PC-3 (cell line): ENCODE data around the gene GPC6. TPM values are rescaled to one million over a fixed set of nuclear protein-coding genes. Genes with fewer than 3 reads are reported as not detected.

Source experiments
- ATAC-seq: fragments of 200-7000 bp; cut with Tn5 transposase; 2 replicates; pipeline ENCODE4 v1.9.1; 2020; ENCODE audit warnings: mild to moderate bottlenecking, moderate library complexity
- BruUV-seq: library from RNA; stranded (reverse); fragments of 400-500 nt; replicated peaks from 2 replicates; lab custom pipeline; 2021; lab: Mats Ljungman, UMichigan
- CTCF ChIA-PET: fragments of 300-600 bp; sonication (Branson Sonifier 250); formaldehyde crosslinking; loops from one replicate; lab custom pipeline; 2022; ENCODE audit warnings: antibody characterized with exemption; lab: Charles Lee
- POLR2A ChIA-PET: fragments of 300-600 bp; sonication (Branson Sonifier 250); formaldehyde crosslinking; loops from one replicate; lab custom pipeline; 2022; ENCODE audit warnings: antibody characterized with exemption; ENCODE audit not compliant: unreplicated experiment; lab: Charles Lee
- DNase-seq: peaks from one replicate; pipeline ENCODE4 v3.0.0-alpha.2; 2015
- H2AFZ ChIP-seq: fragments of 300-600 bp; sonication (generic); 2 replicates; pipeline ENCODE4 v1.6.0; 2016; ENCODE audit warnings: antibody characterized with exemption, low read length
- H3F3A ChIP-seq: fragments of 300-600 bp; sonication (generic); one replicate; pipeline ENCODE4 v1.6.0; 2017; ENCODE audit warnings: antibody characterized with exemption, low read length, control low read depth, mild to moderate bottlenecking; ENCODE audit not compliant: unreplicated experiment
- H3K27ac ChIP-seq: fragments of 300-600 bp; sonication (generic); 2 replicates; pipeline ENCODE4 v1.5.1; 2016; ENCODE audit warnings: mild to moderate bottlenecking, low read length
- H3K27me3 ChIP-seq: fragments of 300-600 bp; sonication (generic); 2 replicates; pipeline ENCODE4 v1.6.1; 2016; ENCODE audit warnings: low read length, mixed read lengths
- H3K36me3 ChIP-seq: fragments of 300-600 bp; sonication (generic); 2 replicates; pipeline ENCODE4 v1.6.1; 2016; ENCODE audit warnings: low read depth, mixed run types, low read length, mixed read lengths
- H3K4me1 ChIP-seq: fragments of 300-600 bp; sonication (generic); 2 replicates; pipeline ENCODE4 v1.5.1; 2016; ENCODE audit warnings: low read length; ENCODE audit not compliant: insufficient read depth
- H3K4me2 ChIP-seq: fragments of 300-600 bp; sonication (generic); 2 replicates; pipeline ENCODE4 v1.6.0; 2016; ENCODE audit warnings: low read length
- H3K4me3 ChIP-seq: fragments of 300-600 bp; sonication (generic); 2 replicates; pipeline ENCODE4 v1.5.1; 2016; ENCODE audit warnings: mild to moderate bottlenecking, low read length, mixed read lengths
- H3K79me2 ChIP-seq: fragments of 300-600 bp; sonication (generic); 2 replicates; pipeline ENCODE4 v1.6.1; 2017; ENCODE audit warnings: low read length, mixed read lengths
- H3K9ac ChIP-seq: fragments of 300-600 bp; sonication (generic); 2 replicates; pipeline ENCODE4 v1.6.0; 2016; ENCODE audit warnings: mild to moderate bottlenecking, low read length
- H3K9me2 ChIP-seq: fragments of 300-600 bp; sonication (generic); replicated peaks from 2 replicates; pipeline ENCODE4 v1.6.1; 2016; ENCODE audit warnings: mixed run types, low read length, mixed read lengths
- H3K9me3 ChIP-seq: fragments of 300-600 bp; sonication (generic); 2 replicates; pipeline ENCODE4 v1.6.1; 2016; ENCODE audit warnings: low read length, mixed read lengths
- H4K20me1 ChIP-seq: fragments of 300-600 bp; sonication (generic); 2 replicates; pipeline ENCODE4 v1.6.1; 2016; ENCODE audit warnings: low read length, mixed read lengths
- EZH2 ChIP-seq: fragments of 300-600 bp; sonication (generic); IDR thresholded peaks from one replicate; pipeline ENCODE4 v1.6.1; 2017; ENCODE audit warnings: antibody characterized with exemption, mild to moderate bottlenecking, low read length; ENCODE audit not compliant: unreplicated experiment
- EZH2phosphoT487 ChIP-seq: fragments of 300-600 bp; sonication (generic); IDR thresholded peaks from 2 replicates; pipeline ENCODE4 v1.6.1; 2018; ENCODE audit warnings: mild to moderate bottlenecking, antibody characterized with exemption, low read length, borderline replicate concordance
- intact Hi-C: fragments of 100-400 bp; cut with micrococcal nuclease; formaldehyde crosslinking; loops from 2 replicates; pipeline ENCODE4 v1.9.0; 2023
- total RNA-seq: library from RNA; depleted of rRNA; stranded (reverse); fragments of >200 nt; gene quantifications from 2 replicates; pipeline ENCODE4 v1.2.3, GENCODE V29; 2014
- TF ChIP-seq, protein P1 (sequence below): fragments of 300-600 bp; sonication (generic); conservative IDR thresholded peaks from 2 replicates; pipeline ENCODE4 v1.5.1; 2017; ENCODE audit warnings: antibody characterized with exemption, low read depth, mild to moderate bottlenecking, low read length

The GPC6 gene
- total RNA-seq, 1 experiment from 2014 or later, result 3.5 TPM

DNA sequence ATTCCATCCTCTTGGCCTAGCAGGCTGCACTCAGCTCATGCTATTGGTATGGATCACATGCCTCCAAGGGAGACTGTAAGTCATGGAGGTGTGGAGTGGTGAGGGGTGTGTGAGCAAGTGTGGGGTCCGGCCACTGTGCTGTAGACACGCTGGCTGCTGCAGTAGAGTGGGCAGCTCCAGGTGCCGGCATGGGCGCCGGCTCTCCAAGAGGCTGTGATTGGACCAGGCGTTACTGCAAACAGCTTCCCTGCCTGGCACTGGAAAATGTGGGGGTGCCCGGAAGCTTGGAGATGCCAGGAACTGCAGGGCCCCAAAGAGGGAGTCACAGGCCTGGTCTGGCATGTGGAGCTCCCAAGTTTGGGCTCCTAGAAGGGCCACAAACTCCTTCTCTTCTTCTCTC is 245.7 kb downstream of the GPC6 start:
- BruUV-seq, result no TSS peak
- intact Hi-C loops, result no loop called here
- ATAC-seq (no peak), DNase-seq (no peak)
- no peaks in the 10 kb centered on the region for H4K20me1 ChIP-seq
- no peaks in the 10 kb centered on the region for H3K36me3 ChIP-seq
- H3K27me3 ChIP-seq, result no peaks in the 10 kb centered on the region
- H3K9me2 ChIP-seq, result no peaks in the 10 kb centered on the region
- H2AFZ ChIP-seq, result no peak overlapping the region
- H3F3A ChIP-seq, result no peaks in the 10 kb centered on the region
- H3K79me2 ChIP-seq, result no peaks in the 10 kb centered on the region
- CTCF ChIA-PET, result no interaction called here
- no peak overlapping the region for H3K27ac ChIP-seq
- peaks cover 15% of the 10 kb centered on the region for H3K4me1 ChIP-seq
- no peak overlapping the region for H3K9ac ChIP-seq
- TF ChIP-seq, protein P1, sequence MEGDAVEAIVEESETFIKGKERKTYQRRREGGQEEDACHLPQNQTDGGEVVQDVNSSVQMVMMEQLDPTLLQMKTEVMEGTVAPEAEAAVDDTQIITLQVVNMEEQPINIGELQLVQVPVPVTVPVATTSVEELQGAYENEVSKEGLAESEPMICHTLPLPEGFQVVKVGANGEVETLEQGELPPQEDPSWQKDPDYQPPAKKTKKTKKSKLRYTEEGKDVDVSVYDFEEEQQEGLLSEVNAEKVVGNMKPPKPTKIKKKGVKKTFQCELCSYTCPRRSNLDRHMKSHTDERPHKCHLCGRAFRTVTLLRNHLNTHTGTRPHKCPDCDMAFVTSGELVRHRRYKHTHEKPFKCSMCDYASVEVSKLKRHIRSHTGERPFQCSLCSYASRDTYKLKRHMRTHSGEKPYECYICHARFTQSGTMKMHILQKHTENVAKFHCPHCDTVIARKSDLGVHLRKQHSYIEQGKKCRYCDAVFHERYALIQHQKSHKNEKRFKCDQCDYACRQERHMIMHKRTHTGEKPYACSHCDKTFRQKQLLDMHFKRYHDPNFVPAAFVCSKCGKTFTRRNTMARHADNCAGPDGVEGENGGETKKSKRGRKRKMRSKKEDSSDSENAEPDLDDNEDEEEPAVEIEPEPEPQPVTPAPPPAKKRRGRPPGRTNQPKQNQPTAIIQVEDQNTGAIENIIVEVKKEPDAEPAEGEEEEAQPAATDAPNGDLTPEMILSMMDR, result no peak
- no peak for TF ChIP-seq EZH2phosphoT487
- no peak for TF ChIP-seq EZH2
- no peak overlapping the region for H3K4me2 ChIP-seq
- H3K9me3 ChIP-seq, result no peaks in the 10 kb centered on the region
- H3K4me3 ChIP-seq, result no peak overlapping the region
- POLR2A ChIA-PET, result no interaction called here

DNA sequence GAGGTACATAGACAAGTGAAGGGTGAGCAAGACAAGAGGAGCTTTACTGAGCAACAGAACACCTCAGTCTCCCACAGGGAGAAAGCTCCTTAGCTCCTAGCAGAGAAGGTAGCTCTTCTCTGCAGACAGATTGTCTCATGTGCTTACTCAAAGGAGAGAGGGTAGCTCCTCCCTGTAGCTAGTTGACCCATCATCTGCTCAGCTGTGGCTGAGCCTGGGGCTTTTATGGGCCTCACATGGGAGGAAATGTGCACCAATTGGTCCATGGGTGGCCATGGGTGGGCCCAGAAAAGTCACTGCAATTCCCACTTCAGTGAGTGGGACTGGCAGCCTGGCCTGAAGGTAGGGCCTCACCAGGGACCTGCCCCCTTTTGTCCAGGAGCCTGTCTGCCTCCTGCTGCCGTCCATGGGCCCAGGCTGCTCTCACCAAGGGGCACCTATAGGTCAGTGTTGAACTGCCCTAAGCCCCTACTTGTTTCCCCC is 246.2 kb downstream of the GPC6 start:
- no peaks in the 10 kb centered on the region for H3K9me2 ChIP-seq
- no peaks in the 10 kb centered on the region for H3K9me3 ChIP-seq
- H3K9ac ChIP-seq, result no peak overlapping the region
- H4K20me1 ChIP-seq, result no peaks in the 10 kb centered on the region
- CTCF ChIA-PET, result no interaction called here
- ATAC-seq, result no peak
- H3K27me3 ChIP-seq, result no peaks in the 10 kb centered on the region
- BruUV-seq, result no TSS peak
- peaks cover 19% of the 10 kb centered on the region for H3K4me1 ChIP-seq
- H3F3A ChIP-seq, result no peaks in the 10 kb centered on the region
- H3K4me3 ChIP-seq, result no peak overlapping the region
- H3K27ac ChIP-seq, result no peak overlapping the region
- DNase-seq, result no peak
- H3K79me2 ChIP-seq, result no peaks in the 10 kb centered on the region
- TF ChIP-seq, protein P1, result no peak
- TF ChIP-seq EZH2, result no peak
- no peak for TF ChIP-seq EZH2phosphoT487
- no peak overlapping the region for H2AFZ ChIP-seq
- no peaks in the 10 kb centered on the region for H3K36me3 ChIP-seq
- POLR2A ChIA-PET, result no interaction called here
- intact Hi-C loops, result no loop called here
- H3K4me2 ChIP-seq, result no peak overlapping the region

DNA sequence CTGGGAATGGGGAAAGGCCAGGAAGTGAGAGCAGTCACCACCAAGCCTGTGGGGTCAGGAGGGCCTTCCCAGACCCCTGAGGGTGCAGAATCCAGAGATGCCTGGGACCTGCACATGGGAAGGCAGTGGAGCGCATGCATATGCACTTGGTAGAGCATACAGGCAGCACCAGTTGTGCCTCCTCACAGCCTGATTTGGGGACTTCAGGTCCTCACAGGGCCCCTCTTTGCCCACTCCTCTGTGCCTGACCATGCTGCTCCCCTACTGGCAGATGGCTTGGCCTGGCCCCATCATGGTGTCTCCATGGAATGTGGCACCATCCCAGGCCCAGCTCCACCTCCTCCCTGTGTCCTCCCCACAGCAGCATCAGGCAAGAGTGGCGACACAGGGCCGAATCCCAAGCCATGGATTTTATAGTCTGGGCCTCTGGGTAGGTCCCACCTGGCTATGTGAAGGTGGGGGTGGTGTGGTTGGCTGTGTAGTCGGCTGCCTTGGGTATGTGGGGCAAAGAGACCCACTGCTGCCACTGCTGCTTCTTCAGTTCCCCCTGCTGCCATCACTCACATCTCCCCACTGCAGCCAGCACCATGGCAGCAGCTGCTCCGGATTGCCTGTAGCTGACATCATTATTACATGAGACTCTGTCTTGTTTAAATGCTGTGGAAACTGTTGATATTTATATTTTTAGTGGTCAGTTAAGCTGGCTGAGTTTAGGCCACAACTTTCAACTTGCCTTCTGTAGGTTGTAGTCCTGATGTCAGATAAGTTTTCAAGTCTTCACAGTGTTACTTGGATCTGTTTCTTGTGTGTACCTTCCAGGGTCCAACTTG is 247.0 kb downstream of the GPC6 start:
- Histone ChIP-seq H3K79me2 (no peaks in the 10 kb centered on the region), H3K9me2 (no peaks in the 10 kb centered on the region), H3K27ac (no peak overlapping the region), H3K4me2 (no peak overlapping the region), H3K9me3 (no peaks in the 10 kb centered on the region), H2AFZ (no peak overlapping the region), H3K4me3 (no peak overlapping the region), H3F3A (no peaks in the 10 kb centered on the region), H3K36me3 (no peaks in the 10 kb centered on the region), H4K20me1 (no peaks in the 10 kb centered on the region), H3K9ac (no peak overlapping the region), H3K27me3 (no peaks in the 10 kb centered on the region), H3K4me1 (peaks cover 19% of the 10 kb centered on the region)
- TF ChIP-seq EZH2phosphoT487, result no peak
- TF ChIP-seq, protein P1, result no peak
- TF ChIP-seq EZH2, result no peak
- ChIA-PET POLR2A (no interaction called here), CTCF (no interaction called here)
- ATAC-seq, result no peak
- intact Hi-C loops, result no loop called here
- BruUV-seq, result no TSS peak
- DNase-seq, result no peak
